GM11168 (cell line): Measurements from ENCODE around the gene CHID1.

Experiments used
- in situ Hi-C: fragments of 300-500 bp; cut with MboI; formaldehyde crosslinking; loops from one replicate; pipeline ENCODE4 v1.12.0; 2022; ENCODE audit warnings: low sequenced_read_pairs; ENCODE audit not compliant: unreplicated experiment

The CHID1 gene

DNA sequence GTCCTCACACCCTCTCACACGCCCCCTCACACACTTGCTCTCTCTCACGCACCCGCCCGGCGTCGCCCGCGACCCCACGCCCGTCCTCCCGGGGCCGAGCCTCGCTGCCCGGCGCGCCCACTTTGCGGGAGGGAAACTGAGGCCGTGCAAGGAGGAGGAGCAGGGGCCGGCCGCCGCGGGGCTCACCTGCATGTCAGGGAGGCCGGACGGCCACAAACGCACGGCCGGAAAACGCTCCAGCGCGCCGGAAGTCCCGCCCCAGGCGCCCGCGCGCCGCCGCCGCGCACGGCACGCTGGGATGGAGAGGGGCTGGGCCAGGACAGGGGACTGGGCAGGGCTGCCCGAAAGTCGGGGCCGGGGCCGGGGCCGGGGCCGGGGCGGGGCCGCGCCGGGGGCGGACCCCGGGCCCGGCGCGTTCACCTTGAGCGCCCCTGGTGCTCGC lies at the start of gene CHID1:
TSS of gene CHID1 (minus strand) at position 222 of the 442 bp plus-strand sequence. CDS start 5,994 bp downstream, outside the sequence.
- in situ Hi-C loops, result no loop called here

- in situ Hi-C loops, result no loop called here
Observed at GRCh38 chr11:959608-960007, 49.0 kb upstream of the CHID1 start.

DNA sequence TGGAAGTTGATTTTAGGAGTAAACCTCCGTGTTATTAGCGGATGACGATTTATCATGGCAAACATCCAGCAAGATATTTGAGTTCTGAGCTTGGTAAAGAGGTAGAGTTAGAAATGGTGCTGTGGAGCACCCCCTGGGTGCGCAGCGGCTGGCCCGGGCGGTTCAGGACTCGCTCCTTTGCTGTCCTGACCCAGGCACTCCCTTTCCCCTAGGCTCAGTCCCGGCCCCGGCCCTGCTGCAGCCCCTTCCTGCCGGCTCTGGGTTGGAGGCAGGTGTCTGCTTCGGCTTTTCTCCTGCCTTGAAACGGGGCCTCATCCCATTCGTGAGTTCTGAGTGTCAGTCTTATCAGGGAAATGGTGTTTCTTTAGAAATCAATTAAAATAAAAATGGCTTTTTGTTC lies 48.4 kb upstream of the CHID1 start:
- in situ Hi-C loops, result no loop called here

- in situ Hi-C loops, result no loop called here
Observed at GRCh38 chr11:958101-958500, 47.5 kb upstream of the CHID1 start.

- in situ Hi-C loops, result no loop called here
Observed at GRCh38 chr11:957212-957920, 46.8 kb upstream of the CHID1 start.

DNA sequence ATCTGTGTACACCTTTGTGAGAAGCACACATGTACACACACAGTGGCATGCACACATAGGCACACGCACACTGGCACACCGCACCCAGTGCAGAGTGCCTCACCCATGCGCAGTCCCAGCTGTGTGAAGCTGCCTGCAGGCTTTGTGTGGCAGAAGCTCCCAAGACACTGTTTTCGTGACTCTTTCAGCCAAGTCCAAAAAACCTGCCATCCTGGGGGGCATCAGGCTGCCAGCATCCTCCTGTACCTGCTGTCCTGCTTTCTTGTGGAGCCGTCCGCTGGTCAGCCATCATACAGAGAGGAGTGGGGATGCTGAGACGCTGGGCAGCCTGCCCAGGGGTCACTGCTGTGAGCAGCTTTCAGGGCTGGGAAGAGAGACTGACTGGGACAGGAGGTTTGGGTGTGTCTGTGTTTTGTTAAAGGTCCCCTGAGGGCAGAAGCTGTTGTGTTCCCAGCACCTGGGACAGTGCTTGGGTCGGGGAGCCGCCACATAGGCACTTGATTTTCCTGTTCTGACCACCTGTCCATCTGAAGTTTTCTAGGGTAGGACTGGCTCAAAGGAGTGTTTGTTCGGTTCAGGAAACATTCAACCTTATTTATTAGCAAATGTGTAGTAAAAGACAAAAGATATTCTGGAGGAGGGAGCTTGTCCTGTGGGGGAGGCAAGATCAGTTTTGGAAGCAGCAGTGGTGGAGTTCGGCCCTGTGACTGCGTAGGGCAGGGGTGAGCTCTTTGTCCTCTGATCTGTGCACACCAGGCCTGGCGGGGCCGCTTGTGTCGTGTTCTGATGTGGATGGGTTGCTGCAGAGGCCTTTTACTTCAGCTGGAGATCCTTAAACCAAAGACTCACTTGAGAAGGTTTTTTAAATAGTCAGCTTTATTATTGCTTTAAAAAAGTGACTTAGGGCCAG lies 44.8 kb upstream of the CHID1 start:
- in situ Hi-C loops, result no loop called here

DNA sequence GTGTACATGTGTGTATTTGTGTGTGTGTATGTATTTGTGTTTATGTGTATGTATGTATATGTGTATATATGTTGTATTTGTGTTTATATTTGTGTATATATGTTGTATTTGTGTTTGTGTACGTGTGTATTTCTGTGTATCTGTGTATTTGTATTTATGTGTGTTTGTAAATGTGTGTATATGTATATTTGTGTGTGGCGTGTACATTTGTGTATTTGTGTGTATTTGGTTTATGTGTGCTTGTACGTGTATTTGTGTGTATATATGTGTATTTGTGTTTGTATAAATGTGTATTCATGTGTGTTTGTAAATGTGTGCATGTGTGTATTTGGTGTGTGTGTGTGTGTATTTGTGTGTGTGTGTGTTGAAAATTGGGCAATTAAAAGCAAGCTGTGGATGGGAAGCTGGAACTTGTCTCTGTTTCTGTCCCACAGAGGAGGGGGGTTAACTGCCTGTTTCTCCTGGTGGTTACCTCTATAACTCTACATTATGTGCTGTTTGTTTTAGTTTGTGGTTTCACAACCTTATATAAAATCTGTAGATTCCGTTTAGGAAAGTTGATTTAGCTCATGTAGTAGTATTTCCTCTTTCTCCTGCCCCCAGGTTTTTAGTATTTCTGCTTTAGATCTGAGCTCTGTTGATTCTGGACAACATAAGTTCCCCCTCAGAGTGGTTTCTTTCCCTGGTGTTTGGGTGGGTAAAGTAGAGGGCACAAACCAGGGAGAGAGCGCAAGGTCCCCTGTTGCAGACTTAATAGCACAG lies 44.0 kb upstream of the CHID1 start:
- in situ Hi-C loops, result no loop called here

GRCh38 chr11:953512-953911 lies 42.9 kb upstream of the CHID1 start:
- in situ Hi-C loops, result no loop called here

- in situ Hi-C loops, result no loop called here
Observed at GRCh38 chr11:952406-953385, 42.1 kb upstream of the CHID1 start.

DNA sequence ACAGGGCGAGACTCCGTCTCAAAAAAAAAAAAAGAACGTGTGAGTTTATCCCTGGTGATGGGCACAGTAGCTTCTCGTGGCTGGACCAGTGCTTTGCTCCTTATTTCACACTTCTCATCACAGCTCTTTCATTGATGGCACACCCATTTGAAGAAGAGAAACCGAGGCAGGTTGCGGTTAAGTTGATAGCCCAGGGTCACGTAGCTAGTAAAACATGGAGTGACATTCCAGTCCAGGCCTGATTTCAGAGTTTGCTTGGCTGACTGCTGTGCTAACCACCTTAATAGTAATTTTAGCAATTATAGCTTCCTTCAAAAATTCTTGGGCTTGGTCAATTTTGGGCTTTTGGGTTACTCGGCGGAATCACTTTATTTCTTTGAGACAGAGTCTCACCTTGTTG lies 40.9 kb upstream of the CHID1 start:
- in situ Hi-C loops, result no loop called here

DNA sequence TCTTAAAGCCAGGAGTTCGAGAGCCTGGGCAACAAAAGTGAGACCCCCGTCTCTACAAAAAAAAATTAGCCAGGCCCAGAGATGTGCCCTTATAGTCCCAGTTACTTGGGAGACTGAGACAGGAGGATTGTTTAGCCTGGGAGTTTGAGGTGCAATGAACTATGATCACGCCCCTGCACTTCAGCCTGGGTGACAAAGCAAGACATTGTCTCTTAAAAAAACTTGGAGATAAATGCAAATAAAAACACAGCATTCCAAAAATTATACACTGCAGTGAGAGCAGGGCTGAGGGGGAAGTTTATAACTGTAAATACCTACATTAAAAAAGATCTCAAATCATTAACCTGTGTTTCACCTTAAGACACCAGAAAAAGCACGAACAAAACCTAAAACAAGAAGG lies 37.1 kb upstream of the CHID1 start:
- in situ Hi-C loops, result no loop called here

GRCh38 chr11:945986-946385 lies 35.4 kb upstream of the CHID1 start:
- in situ Hi-C loops, result no loop called here

- in situ Hi-C loops, result no loop called here
Observed at GRCh38 chr11:944711-945470, 34.3 kb upstream of the CHID1 start.

DNA sequence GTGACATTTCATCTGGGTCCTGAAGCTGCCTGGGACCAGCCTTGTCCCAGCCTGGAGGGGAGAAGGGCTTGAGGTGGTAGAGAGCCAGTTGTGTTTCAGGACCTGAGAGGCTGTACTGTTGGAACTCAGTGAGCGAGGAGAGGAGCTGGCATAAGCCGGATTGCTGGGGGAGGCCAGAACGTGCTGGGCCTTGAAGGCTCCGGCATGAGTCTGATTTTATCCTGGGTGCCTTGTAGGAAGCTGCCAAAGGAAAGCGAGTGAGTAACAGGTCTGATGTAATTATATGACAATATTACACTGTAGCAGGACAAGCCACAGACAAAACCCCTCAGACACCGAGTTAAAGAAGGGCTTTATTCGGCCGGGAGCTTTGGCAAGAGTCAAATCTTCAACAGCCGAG lies 32.2 kb upstream of the CHID1 start:
- in situ Hi-C loops, result no loop called here

GRCh38 chr11:940496-941135 lies 30.0 kb upstream of the CHID1 start:
- in situ Hi-C loops, result no loop called here

DNA sequence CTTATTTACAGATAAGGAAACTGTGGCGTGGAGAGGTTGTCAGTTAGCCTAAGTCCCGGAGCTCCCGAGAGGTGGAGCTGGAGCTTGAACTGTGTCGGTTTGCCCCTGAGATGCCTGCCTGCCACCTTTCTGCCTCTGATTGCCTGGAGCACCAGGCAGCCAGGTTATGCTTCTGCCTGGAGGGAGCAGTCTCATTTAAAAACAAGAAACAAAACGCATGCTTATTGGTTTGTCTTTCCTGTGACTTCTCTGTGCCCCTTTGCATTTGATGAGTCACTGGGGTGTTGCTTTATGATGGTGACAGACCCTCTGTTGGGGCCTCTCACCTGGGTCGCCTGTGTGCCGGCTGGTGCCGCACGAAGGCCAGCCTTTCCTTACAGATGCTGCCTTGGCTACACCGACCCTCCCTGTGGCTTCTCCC lies 27.2 kb upstream of the CHID1 start:
- in situ Hi-C loops, result no loop called here

DNA sequence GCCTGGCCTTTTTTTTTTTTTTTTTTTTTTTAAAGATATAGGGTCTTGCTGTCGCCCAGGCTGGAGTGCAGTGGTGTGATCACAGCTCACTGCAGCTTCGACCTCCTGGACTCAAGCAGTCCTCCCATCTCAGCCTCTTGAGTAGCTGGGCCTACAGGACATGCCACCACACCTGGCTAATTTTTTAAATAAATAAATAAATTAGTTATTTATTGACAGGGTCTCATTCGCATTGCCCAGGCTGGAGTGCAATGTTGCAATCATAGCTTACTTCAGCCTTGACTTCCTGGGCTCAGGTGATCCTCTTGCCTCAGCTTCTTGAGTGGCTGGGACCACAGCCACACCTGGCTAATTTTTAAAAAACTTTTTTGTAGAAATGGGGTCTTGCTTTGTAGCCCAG lies 25.6 kb upstream of the CHID1 start:
- in situ Hi-C loops, result no loop called here

GRCh38 chr11:934527-934926 lies 23.9 kb upstream of the CHID1 start:
- in situ Hi-C loops, result no loop called here
